Cerebellar cortex (tissue), 1 donor: ENCODE results near the gene LRSAM1.

Experiments used
- DNase-seq: peaks from one replicate; pipeline ENCODE4 v3.0.0-alpha.2; 2015; ENCODE audit warnings: low spot score

LRSAM1 gene

DNA sequence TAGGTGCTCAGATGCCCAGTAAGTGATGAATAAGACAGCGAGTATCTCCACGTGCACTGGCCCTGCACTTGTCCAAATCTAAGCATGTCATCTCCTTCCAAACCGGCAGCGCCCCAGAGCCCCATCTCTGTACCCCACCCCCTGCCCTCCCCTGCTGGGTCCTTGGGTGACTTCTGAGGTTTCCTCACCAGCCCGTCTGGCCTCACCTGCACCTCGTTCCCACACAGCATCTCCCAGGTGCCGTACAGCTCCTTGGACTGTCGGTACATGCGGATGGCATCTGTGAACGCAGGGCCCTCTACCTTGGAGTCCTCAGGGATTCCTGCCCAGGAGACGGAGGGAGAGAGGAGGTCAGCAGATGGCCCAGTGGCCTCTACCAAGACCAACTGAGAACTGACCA is 66.3 kb downstream of the LRSAM1 start:
- DNase-seq = no peak

DNA sequence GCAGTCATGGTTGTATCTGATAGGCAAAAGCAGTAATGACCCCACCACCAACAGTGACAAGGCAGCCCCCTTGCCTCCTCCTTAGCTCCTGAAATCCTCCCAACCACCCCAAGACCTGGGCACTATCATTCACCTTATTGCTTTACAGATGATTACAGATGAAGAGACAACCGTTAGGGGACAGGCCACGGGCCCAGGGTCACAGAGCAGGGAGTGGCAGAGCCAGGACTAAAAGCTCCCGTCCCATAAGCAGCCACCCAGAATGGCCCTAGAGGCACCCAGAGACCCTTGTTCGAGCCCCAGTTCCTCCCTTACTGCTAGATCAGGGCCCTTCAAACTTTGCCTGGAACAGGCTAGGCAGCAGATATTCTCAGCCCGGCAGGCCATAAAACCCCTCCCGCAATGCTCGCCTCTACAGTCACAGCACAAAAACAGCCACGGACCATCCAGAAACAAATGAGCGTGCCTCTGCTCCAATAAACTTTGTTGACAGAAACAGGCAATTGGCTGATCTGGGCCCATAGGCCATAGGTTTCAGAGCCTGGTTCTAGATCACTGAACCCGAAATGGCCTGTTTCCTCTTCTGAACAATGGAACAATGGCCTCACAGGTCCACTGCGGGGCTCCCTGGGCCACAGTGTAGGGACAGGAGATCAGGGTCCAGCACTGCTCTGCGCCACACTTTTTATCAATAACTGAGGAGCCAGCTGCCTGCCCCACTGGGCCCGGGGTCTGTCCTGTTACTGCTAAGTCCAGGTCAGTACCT is 67.0 kb downstream of the LRSAM1 start:
- no peak for DNase-seq

DNA sequence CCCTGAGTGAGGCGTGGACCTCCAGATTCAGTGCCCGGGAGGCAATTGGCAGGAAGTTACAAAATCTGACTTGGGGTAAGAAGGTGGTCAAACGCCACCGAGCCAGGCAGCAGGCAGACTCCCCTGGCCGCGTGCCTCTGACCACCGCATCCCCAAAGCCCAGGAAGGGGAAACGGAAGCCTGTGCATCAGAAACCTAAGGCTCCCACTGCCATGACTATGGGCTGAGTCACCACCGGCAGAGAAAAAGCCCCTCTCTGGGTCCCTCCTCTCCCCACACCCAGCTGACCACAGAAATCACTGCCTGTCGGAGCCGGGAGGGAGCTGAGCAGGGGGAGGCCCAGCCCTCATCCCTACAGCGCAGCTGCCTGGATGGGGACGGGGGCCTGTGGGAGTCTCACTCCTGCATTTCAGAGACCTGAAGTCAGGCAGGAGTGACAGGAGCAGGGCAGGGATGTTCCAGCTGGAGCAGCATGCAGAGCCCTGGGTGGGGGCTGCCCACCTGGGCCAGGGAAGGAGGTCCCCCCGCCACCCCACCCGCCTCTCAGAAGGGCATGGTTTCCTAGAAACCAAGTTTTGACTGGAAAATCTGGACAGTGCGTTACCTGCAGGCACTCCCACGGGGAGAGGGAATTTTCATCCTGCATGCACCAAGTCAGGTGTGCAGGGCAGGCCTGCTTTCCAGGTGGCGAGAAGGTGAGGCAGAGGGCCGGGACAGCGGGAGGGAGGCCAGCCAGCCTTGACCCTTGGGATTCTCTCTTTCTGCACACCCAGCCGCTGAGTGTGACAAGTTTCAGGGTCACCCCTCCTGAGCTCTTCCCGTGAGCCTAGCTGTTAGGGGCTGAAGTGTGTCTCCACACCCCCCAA is 68.2 kb downstream of the LRSAM1 start:
- DNase-seq = no peak

DNA sequence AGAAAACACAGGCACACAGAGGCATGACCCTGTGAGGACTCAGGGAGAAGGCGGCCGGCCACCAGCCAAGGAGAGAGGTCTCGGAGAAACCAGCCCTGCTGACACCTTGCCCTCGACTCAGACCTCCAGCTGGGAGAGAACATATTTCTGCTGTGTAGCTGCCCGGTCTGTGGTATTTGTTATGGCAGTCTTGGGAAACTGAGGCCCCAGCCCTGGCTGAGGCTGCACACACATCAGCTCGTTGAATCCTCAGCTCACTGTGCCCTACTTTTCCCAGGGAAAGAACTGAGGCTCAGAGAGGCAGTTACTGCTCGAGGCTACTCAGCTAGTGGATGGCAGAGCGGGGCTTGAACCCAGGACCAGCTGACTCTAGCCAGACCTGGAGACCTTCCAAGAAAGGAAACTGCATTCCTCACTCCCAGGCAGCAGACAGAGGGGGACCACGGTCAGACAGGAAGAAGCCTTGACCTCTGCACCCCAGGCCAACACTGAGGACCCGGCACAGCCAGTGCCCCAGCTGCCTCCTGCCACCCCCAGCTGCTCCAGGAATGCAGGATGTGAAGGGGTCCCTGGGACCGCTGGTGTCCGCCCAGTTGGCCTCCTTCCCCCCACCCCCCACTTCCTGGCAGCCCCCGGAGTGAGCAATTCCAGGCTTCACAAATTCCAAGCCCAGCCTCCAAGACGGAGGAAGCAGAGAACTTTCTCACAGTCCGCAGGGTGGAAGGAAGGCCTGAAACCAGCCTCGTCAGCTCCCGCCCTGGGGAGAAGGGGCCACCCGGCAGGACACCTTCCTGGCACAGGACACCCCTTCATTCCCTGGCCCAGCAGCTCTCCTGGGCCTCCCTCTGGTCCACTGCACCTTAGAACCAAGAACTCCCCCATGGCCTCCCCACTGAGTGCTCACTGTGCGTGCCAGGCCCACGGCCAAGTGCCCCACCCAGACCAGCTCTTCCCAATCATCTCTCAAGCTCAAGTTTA is 69.9 kb downstream of the LRSAM1 start:
- no peak for DNase-seq

DNA sequence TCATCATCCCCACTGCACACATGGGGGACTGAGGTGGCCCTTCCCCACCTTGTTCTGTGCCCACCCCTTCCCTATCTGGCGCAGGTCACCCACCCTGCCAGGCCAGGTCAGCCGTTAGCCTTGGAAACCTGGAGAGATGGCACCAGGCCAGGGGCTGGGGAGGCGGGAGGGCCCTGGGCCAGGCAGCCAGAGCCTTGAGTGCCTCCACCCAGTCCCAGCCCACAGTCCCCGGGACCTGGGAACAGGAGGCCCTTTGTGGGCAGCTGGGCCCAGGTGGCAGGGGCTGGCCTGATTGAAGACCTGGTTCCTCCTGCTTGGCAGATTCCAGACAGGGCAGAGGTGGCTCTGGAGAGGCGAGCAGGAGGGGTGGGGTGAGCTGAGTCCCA is 70.6 kb downstream of the LRSAM1 start:
- no peak for DNase-seq

DNA sequence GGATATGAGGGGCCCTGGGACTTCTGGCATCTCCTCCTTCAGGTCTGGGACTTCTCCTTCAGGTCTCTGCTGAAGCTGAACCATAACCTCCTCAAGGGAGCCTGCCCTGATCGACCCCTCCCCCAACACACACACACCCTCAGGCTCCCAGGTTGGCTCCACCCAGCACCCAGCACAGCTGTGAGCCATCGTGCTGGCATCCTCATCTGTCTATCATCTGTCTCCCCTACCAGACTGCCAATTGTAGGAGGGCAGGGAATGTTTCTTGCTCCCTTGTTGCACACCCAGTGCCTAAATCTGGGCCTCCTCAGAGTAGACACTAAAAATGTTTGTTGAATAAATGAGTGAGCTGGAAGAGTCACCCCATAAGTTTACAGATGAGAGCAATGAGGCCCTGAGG is 71.4 kb downstream of the LRSAM1 start:
- no peak for DNase-seq

DNA sequence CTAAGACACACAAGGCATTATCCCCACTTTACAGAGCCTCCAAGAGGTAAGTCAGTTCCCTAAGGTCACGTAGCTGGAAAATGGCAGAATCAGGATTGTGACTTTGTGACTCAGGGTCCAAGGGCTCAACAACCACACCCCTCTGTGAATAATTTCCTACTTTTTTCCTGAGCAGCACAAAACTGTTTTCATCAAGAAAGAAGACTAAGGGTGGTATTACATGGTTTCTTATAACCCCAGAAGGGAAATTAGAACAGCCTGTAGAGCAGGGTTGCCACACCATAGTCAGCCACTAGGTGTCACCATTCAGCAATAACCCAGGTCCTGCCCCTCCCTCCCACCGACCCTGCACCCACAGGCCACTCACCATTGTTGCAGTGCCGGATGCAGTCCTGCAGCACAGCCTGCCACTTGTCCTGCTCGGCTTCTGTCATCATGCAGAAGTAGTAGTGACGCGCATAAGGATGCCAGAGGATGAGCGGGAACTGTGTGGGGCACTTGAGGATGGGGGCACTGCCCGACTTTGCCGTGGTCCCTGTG is 72.1 kb downstream of the LRSAM1 start:
- DNase-seq = no peak

DNA sequence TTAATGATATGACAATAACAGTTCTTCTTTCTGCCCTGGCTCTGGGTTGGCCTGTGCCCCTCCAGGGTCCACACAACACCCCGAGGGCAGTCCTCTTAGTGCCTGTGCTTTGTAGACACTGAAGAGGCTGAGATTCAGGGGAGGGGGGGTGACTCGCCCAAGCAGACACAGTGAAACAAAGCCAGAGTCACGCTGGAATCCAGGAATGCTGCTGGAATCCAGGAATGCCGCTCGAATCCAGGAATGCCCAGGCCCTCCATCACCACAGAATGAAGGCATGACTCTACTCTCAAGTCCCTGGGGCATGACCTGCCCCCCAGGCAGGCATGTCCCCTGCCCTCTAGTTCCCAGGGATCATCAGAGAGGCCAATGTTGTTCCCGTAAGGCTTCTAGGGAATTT is 73.1 kb downstream of the LRSAM1 start:
- DNase-seq = no peak

DNA sequence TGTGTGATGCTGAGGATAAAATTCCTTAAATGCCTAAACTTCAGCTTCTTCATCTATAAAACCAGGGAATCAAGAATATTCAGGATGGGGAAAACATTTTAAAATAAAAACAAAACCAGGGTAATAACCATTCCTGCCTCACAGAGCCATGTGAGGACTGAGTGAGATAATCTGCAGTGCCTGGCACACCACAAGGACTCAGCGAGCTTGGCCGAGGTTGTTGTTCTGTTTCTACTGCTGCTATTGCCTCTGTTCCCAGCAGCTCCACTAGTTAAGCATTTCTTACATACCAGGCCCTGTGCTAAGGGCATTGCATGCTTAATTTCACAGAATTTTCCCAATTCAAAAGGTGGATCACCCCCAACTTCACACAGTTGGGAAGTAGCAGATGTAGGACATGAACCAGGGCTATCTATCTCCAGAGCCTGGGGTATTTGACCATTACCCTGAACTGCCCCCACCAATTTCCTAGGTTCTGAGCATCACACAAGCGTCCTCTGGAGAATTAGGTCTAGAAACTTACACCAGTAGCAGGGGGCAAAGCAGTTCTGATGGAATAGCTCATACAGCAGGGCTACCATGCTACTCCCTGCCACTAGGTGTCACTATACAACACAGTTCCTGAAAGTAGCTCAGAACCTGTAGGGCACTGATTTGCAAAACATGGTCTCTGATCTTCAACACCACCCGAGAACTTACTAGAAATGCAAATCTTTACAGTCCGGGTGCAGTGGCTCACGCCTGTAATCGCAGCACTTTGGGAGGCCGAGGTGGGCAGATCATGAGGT is 74.3 kb downstream of the LRSAM1 start:
- DNase-seq = no peak

DNA sequence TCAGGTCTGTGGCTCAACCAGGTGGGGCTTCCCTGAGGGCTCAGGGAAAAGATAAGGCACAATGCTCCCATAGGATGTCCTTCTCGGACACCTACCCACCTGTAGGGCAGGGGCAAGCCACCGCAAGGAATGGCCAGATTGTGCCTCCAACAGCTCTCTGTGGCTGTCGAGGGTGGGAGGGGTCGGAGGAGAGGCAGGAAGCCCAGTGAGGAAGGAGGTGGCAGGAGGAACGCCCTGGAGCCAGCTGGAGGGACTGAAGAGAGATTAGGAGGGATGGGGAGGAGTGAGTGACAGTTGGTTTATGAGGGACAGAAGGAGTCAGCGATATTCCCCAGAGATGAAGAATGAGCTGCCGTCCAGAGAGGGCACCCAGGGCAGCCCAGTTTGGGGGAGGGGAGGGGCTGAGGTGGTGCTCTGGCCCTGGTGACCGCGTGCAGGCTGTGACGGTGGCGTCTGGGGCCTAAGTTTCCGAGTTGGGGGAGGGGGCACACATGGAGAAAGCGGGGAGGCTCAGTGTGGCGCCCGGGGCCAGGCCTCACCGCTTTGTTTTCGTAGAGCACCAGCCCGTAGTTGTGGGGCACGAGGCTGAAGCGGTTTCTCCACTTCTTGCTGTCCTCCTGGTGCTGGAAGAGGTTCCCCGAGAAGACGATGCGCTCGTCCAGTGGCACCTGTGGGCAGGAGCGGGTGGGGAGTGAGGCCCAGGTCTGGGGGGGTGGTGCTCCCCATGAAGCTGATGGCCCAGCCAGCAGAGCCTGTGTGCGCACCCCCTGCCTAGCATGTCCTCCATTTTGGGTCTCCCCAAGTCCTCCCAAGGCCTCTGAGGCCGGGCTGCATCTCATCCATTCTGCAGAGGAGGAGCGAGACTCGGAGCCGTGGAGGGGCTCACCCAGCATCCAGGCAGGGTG is 75.6 kb downstream of the LRSAM1 start:
- no peak for DNase-seq

DNA sequence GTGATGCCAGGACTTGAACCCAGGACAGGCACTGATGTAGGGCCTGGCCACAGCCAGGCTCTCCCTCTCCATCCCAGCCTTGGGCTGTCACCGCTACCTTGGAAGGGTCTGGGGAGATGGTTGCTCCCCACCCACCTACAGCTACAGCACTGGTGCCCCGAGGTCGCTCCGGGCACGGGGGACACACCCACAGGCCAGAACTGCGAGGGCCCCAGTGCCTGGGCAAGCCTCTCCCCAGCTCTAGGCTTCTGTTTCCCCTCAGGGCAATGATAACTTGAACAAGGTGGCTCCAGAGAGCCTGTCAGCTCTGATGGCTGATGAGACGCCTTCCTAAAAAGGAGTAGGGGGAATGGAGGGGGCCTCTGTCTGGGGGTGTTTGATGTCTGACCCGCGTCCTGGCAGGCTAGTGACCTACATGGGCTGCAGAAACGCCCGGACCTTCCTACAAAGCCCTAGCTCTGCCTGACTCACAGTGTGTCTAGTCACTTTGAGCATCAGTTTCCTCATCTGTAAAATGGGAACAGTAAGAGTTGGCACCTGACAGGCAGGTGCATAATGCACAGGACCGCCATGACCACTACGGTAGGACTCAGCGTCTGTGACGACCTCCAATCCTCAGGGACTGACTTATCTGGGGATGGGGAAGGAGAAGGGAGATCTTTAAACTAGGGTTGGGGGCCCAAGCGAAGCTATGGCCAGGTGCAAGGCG is 76.4 kb downstream of the LRSAM1 start:
- no peak for DNase-seq

DNA sequence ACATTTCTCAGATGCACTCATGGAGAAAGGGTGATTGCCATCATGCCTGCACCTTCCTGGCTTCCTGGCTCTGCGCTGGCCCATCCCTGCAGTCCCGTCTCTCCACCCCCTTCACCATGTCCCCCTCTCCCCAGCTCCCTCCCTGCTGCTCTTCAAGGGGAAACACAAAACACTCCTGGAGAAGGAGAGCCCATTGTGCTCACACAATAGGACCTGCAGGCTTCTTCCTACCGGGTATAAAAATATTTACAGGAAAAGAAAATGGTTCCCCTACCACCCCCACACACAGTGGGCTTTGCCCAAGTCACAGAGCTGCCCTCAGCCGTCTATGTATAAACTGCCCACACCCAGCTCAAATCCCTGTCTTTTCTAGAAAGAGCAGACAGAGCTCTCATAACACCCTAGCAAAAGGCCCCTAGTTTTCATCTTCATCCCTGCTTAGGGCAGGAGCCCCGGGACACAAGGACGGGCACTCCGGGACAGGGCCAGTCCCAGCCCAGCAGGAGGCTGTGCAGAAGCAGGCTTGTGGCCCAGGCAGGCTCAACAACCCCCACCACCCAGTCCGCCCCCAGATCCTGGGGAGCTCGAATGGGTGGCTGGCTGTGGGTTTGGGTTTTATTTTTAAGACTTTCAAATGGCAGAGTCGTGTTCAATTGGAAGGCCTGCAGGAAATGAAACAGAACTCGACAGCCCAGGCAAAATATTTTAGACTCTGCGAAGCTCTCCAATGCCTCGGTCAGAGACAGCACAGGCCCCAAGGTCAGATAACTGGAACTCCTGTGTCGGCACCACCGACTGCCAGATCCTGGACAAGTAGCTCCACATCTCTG is 77.3 kb downstream of the LRSAM1 start:
- DNase-seq = no peak

DNA sequence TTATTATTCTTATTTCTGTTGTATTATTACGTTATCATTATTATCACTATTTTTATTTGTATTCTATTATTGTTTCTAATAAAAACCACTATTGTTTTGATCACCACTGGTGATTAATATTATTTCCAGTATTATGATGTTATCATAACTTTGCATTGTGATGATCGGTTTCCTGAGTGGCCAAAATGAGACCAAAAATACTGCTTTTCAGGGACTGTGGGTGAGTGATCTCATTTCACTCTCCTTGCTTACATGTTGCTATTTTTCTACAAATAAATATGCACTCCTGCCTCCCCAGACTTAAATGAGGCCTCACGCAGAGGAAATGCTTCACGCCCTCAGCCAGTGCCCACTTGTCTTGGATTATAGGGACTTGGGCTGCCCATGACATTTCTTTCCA is 78.4 kb downstream of the LRSAM1 start:
- no peak for DNase-seq

DNA sequence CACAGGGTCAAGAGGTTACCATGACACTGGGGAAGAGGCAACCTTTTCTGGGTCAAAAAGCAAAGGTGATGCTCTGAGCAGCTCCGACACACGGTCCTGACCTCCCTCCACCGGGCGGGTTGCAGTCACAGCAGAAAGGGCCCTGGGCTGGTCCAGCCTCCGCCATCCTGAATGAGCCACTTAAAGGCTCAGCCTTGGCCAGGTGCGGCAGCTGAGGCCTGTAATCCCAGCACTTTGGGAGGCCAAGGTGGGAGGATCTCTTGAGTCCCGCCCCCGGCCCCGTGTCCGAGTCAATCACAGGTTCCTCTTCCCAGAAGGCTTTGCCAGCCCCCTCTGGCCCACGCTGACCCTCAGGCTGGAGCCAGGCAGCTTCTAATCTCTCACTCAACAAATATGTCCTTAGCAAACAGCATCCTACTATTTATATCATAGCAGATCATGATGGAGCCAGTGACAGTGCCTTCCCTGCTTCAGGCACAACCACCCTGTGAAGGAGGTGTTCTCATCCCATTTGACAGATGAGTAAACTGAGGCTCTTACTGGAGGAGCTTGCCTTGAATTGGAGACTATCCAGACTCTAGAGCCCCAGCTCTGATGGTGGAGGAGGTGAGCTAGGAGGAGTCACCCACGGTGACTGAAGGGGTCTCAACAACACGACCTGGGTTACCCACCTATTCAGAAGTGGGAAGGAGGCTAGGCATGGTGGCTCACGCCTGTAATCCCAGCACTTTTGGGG is 79.1 kb downstream of the LRSAM1 start:
- no peak for DNase-seq

DNA sequence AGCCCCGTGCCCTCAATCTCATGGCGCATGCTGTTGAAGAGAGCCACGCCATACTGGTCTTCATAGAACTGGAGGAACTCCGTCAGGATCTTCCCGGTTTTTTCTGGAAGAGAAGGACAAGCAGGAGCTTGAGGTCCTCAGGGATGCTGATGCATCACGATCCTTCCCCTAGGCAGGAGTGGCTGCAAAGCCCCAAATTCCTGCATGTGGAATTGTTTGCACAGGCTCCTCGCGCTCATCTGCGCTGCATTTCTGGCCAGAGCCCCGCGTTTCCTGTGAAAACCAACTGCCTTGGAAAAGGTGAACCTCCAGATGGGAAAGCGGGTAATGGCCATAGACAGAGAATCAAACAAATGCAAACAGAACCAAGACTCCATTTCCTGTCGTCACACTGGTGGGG is 80.4 kb downstream of the LRSAM1 start:
- DNase-seq = no peak

DNA sequence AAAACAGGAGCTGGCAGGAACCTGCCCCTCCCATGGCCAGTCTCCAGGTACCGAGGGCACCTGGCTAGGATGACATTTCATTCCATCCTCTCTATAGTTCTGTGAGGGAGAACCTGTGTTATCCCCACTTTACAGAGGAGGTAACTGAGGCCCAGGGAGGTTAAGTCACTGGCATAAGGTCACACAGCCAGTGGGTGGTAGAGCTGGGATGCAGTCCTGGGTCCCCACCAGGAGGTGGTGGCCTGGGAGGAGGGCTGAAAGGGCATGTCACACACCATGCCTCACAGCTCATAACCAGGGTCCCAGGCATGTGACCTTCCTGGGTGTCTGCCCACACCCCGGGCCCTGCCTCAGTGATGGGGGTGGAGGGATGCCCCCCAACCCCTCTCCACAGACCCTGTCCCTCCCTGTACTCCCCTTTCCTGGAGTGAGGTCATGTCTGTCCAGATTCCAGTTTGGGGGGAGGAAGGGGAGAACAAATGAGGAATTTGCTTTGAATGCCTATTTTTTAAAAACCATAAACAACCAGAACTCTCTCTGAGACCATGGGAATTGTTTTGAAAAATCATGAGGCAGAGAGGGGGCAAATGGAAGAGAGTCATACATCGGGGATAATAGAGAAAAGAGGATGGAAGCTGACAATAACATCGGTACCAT is 83.1 kb downstream of the LRSAM1 start:
- DNase-seq = no peak

DNA sequence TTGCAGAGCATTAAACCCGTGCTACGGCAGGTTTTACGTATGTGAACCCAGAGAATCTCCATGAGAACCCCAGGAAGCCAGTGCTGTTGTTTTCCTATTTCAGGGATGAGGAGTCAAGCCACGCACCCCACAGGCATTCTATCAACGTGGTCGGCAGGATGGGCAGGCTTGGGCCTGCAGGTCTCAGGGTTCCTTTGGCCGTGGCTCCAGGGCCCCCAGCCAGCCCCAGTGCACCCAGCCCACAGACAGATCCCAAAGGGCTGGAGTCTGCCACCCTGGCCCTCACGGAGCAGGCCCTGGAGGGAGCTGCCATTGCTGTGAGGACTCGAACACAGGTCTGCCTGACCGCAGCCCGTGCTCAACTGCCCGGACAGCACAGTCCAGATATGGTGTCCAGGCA is 83.6 kb downstream of the LRSAM1 start:
- no peak for DNase-seq
